ENCODE data around the gene CWF19L2.
"Not testable (repeated sequence)": the region's sequence is repeated elsewhere in the genome, so short reads cannot be mapped to it uniquely, and the experiment has no call there.

The CWF19L2 gene

GRCh38 chr11:107457558-107458271 lies at the start of gene CWF19L2:
Gene CWF19L2, minus strand, starts transcription at chr11:107457825. Its CDS starts 9 bp downstream, at chr11:107457816.
- H3K4me3 ChIP-seq (ENCODE audit: low read depth, low read length) = peak within 1 kb of the TSS; percentile 88
- DNase-seq (ENCODE audit: low read depth) = peak; percentile 85

- H3K4me3 ChIP-seq (ENCODE audit: low read depth, low read length) = no peak overlapping the region
- no peak for DNase-seq (ENCODE audit: low read depth)
These were observed 48.1 kb upstream of the CWF19L2 start for GRCh38 chr11:107505647-107506225.

GRCh38 chr11:107504981-107505380 lies 47.4 kb upstream of the CWF19L2 start:
- no peak for DNase-seq (ENCODE audit: low read depth)
- H3K4me3 ChIP-seq (ENCODE audit: low read depth, low read length) = no peak overlapping the region

- no peak overlapping the region for H3K4me3 ChIP-seq (ENCODE audit: low read depth, low read length)
- DNase-seq (ENCODE audit: low read depth) = no peak
These were observed 44.1 kb upstream of the CWF19L2 start for GRCh38 chr11:107501713-107502112.

GRCh38 chr11:107497371-107497770 lies 39.7 kb upstream of the CWF19L2 start:
- H3K4me3 ChIP-seq (ENCODE audit: low read depth, low read length); DNase-seq (ENCODE audit: low read depth): not testable (repeated sequence)

GRCh38 chr11:107496011-107496410 lies 38.4 kb upstream of the CWF19L2 start:
- peak; percentile 63 for DNase-seq (ENCODE audit: low read depth)
- no peak overlapping the region for H3K4me3 ChIP-seq (ENCODE audit: low read depth, low read length)

GRCh38 chr11:107494055-107494454 lies 36.4 kb upstream of the CWF19L2 start:
- H3K4me3 ChIP-seq (ENCODE audit: low read depth, low read length) = no peak overlapping the region
- no peak for DNase-seq (ENCODE audit: low read depth)

- H3K4me3 ChIP-seq (ENCODE audit: low read depth, low read length) = no peak overlapping the region
- peak; percentile 13 for DNase-seq (ENCODE audit: low read depth)
These were observed 35.5 kb upstream of the CWF19L2 start for GRCh38 chr11:107493117-107493516.

GRCh38 chr11:107490836-107491235 lies 33.2 kb upstream of the CWF19L2 start:
- DNase-seq (ENCODE audit: low read depth) = no peak
- no peak overlapping the region for H3K4me3 ChIP-seq (ENCODE audit: low read depth, low read length)

GRCh38 chr11:107482234-107482633 lies 24.6 kb upstream of the CWF19L2 start:
- no peak overlapping the region for H3K4me3 ChIP-seq (ENCODE audit: low read depth, low read length)
- no peak for DNase-seq (ENCODE audit: low read depth)

- DNase-seq (ENCODE audit: low read depth) = no peak
These were observed 21.3 kb upstream of the CWF19L2 start for GRCh38 chr11:107478922-107479321.

GRCh38 chr11:107477820-107478219 lies 20.2 kb upstream of the CWF19L2 start:
- DNase-seq (ENCODE audit: low read depth) = no peak
- H3K4me3 ChIP-seq (ENCODE audit: low read depth, low read length) = no peak overlapping the region

More at GRCh38 chr11:107478922-107479321, 21.3 kb upstream of the CWF19L2 start:
- no peak overlapping the region for H3K4me3 ChIP-seq (ENCODE audit: low read depth, low read length)

- DNase-seq (ENCODE audit: low read depth) = no peak
- H3K4me3 ChIP-seq (ENCODE audit: low read depth, low read length) = no peak overlapping the region
These were observed 16.2 kb upstream of the CWF19L2 start for GRCh38 chr11:107473792-107474191.

GRCh38 chr11:107472966-107473365 lies 15.3 kb upstream of the CWF19L2 start:
- no peak for DNase-seq (ENCODE audit: low read depth)

GRCh38 chr11:107468596-107468995 lies 11.0 kb upstream of the CWF19L2 start:
- no peak overlapping the region for H3K4me3 ChIP-seq (ENCODE audit: low read depth, low read length)
- peak; percentile 24 for DNase-seq (ENCODE audit: low read depth)

More at GRCh38 chr11:107472966-107473365, 15.3 kb upstream of the CWF19L2 start:
- no peak overlapping the region for H3K4me3 ChIP-seq (ENCODE audit: low read depth, low read length)

- DNase-seq (ENCODE audit: low read depth) = no peak
- H3K4me3 ChIP-seq (ENCODE audit: low read depth, low read length) = no peak overlapping the region
These were observed 10.1 kb upstream of the CWF19L2 start for GRCh38 chr11:107467696-107468095.

GRCh38 chr11:107466275-107466866 lies 8.7 kb upstream of the CWF19L2 start:
- H3K4me3 ChIP-seq (ENCODE audit: low read depth, low read length); DNase-seq (ENCODE audit: low read depth): not testable (repeated sequence)

- DNase-seq (ENCODE audit: low read depth) = no peak
- H3K4me3 ChIP-seq (ENCODE audit: low read depth, low read length) = peak overlapping the region; percentile 88
These were observed 444 bp downstream of the CWF19L2 start for GRCh38 chr11:107457205-107457557.

GRCh38 chr11:107453594-107454286 lies 3.9 kb downstream of the CWF19L2 start:
- no peak for DNase-seq (ENCODE audit: low read depth)
- H3K4me3 ChIP-seq (ENCODE audit: low read depth, low read length) = no peak overlapping the region

- no peak overlapping the region for H3K4me3 ChIP-seq (ENCODE audit: low read depth, low read length)
- no peak for DNase-seq (ENCODE audit: low read depth)
These were observed 10.7 kb downstream of the CWF19L2 start for GRCh38 chr11:107446822-107447431.

Data from skeletal muscle cell (primary cell).